Skin epidermis (tissue), 12 donors: ENCODE data around the gene ARFGEF3.

Experiments
- H3K27ac ChIP-seq, 21 experiments: fragments of 200-600 bp; sonication (generic) in 11 of 21; one replicate each; pipeline ENCODE4 v1.5.0; 2020; ENCODE audit warnings: mild to moderate bottlenecking in 3 of 21, inconsistent platforms in 2 of 21, moderate library complexity in 2 of 21
- H3K4me3 ChIP-seq, 7 experiments: fragments of 200-600 bp; sonication (generic) in 2 of 7; one replicate each; pipeline ENCODE4 v1.5.0; 2020; ENCODE audit warnings: inconsistent platforms in 2 of 7, mild to moderate bottlenecking in 2 of 7, moderate library complexity in 1 of 7

ARFGEF3 gene

DNA sequence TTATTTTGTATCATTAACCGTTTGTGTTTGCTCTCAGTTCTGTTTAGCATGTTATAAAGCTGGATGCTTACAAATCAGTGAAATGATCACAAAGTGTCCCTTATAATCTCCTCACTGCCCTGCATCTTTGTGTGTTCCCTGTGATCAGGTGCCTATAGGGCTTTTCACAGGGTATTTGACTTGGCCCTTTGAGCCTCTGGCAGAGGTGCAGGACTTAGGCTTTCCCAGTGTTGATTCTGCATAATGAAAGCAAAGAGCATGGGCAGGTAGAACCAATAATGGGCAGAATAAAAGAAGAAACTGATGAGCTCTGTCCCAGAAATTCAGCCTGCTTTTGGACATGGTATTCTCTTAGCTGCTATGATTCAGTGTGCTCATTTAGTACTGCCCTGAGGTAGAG, 73.5 kb downstream of the ARFGEF3 start:
- Histone ChIP-seq H3K4me3 (no peak overlapping the region), H3K27ac (no peak overlapping the region)

- Histone ChIP-seq H3K27ac (no peak overlapping the region), H3K4me3 (no peak overlapping the region)
Observed at GRCh38 chr6:138235693-138236092, 74.0 kb downstream of the ARFGEF3 start.

- no peak overlapping the region for H3K27ac ChIP-seq
- no peak overlapping the region for H3K4me3 ChIP-seq
Observed at GRCh38 chr6:138237463-138237862, 75.7 kb downstream of the ARFGEF3 start.

- Histone ChIP-seq H3K4me3 (no peak overlapping the region), H3K27ac (no peak overlapping the region)
Observed at GRCh38 chr6:138238368-138238767, 76.6 kb downstream of the ARFGEF3 start.

DNA sequence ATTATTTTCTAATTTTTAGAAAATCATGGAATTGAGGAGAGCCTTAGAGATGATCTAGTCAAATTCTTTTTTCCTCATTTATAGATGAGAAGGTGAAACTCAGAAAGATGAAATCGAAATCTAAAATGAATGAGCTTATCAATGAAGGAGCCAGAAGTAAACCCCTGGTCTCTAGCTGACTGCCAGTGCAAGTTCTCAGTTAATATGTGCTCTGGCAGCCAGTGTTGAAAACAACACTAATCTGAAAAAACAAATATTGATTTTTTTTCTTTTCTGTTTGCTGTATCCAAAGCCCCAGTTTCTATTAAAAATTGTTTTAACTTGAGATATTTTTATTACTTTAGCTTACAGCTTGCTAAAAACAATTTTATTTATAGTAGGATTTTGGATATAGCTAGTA, 78.0 kb downstream of the ARFGEF3 start:
- Histone ChIP-seq H3K27ac (no peak overlapping the region), H3K4me3 (no peak overlapping the region)

GRCh38 chr6:138240476-138241245, 78.9 kb downstream of the ARFGEF3 start:
- H3K27ac ChIP-seq: no peak overlapping the region
- H3K4me3 ChIP-seq: no peak overlapping the region

DNA sequence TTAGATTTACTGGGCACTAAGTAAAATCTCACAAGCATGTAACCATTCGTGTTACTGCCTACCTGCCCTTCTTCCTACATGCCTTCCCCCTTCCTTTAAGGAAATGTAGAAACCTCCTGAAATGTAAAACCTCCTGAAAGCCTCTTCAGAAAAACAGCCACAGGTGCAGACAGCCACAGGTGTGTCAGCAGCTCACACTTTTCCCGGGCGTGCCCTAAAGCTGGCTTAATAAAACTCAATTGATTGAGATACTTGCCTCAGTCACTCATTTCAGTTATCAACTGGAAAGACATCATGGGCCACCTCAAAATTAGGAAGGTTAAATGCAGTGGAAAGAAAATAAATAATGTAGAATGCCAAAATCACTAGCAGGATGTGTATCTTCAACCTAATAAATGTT, 79.6 kb downstream of the ARFGEF3 start:
- no peak overlapping the region for H3K27ac ChIP-seq

GRCh38 chr6:138241934-138242333, 80.2 kb downstream of the ARFGEF3 start:
- no peak overlapping the region for H3K4me3 ChIP-seq
- no peak overlapping the region for H3K27ac ChIP-seq

More for the DNA sequence above, 79.6 kb downstream of the ARFGEF3 start:
- H3K4me3 ChIP-seq: no peak overlapping the region

DNA sequence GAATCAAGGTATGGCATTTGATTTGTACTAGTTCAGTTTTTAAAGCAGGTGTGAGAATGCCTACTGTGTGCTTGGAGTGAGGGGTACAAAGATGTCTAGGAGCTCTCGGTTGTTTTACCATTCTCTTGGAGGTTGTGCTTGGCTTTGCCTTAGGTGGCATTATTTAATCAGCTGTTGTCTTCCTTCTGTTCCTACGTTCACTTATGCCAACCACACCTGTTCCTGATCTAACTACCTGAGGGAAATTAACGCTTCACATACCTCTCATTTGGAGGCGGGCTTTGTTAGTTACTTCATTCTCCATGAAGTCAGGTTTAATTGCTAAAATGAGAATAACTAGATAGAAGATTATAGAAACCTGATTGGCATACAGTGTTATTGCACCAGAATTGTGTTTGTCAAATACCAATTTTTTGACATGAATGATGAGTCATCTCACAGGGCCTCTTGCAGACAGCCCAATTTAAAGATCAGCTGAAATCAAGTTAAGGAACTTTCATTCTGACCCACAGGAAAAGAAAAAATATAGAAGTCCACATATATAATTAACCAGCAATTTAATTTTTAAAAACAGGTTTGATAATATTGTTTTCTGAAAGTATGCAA, 81.4 kb downstream of the ARFGEF3 start:
- Histone ChIP-seq H3K27ac (no peak overlapping the region), H3K4me3 (no peak overlapping the region)

DNA sequence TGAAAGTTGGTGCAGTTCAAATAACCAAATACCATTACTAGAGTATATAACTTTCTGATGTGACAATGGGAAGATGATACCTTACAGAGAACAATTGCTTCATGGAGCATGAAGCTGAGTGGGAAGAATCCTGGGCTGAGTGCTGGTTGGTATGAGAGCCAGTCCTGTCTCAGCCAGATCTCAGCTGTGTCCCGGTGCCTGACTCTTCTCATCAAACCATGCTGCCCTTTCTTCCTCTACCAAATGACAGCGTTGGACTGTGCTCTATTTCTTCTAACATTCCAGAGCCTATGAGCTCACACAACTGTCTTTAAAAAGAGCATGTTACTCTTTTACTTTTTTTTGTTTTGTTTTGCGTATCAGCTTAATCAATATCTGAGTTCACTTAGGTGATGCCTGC, 84.0 kb downstream of the ARFGEF3 start:
- H3K27ac ChIP-seq: no peak overlapping the region
- H3K4me3 ChIP-seq: no peak overlapping the region

GRCh38 chr6:138246650-138247440, 85.1 kb downstream of the ARFGEF3 start:
- Histone ChIP-seq H3K27ac (no peak overlapping the region), H3K4me3 (no peak overlapping the region)

- no peak overlapping the region for H3K4me3 ChIP-seq
- no peak overlapping the region for H3K27ac ChIP-seq
Observed at GRCh38 chr6:138248011-138248410, 86.3 kb downstream of the ARFGEF3 start.

DNA sequence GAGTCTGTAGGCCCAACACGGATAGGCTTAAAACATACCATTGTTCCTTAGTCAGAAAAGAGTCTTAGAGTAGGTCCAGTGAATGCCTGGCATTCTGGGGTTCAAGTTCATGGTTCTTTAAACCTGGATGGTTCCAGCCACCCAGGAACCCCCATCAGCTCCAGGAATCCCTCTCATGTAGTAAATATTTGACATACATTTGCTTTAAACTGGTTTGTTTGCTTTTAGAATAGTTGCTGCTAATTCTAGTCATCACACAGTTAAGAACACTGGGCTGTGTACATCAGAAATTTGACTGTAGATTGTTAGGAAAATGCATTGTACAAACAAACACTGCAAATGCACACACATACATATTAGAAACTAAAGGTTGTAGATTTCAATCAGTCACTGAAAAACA, 87.1 kb downstream of the ARFGEF3 start:
- Histone ChIP-seq H3K27ac (no peak overlapping the region), H3K4me3 (no peak overlapping the region)

GRCh38 chr6:138250053-138250452, 88.3 kb downstream of the ARFGEF3 start:
- H3K27ac ChIP-seq: peak overlapping the region in 3 of 21 experiments; percentile 41 to 71 (median 69)

DNA sequence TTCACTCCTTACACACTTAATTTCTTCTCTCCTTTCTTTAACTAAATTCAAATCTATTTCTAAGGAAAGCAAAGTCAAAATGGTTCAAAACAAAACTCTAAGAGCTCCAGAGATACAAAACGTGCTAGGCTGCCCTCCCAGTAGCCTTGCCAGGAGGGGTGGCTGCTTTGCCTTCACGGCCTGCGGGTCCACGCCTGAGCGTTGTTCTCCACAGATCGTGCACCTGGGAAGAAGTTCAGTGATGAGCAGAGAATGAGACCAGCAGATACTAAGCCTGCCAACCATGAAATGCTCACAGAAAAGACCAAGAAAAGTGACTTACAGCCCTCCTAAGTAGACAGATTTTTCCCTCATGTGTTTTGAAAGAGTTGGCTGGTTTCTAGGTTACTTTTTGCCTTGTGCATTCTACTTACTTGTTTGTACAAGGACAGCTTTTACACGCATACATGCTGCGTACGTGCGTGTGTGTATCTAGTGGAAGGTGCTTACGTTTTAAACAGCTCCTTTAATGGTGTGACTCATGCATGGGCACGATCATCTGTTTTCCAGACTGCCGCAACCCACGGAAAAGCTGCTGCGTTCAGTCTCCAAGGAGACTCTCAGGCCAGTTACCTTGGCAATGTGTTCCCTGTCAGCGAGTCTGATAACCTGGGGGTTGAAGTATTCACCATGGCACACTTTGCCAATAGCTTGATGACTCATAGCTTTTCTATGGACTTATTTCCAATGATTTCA, 88.9 kb downstream of the ARFGEF3 start:
- Histone ChIP-seq H3K27ac (peak overlapping the region in 4 of 21 experiments; percentile 41 to 71 (median 56)), H3K4me3 (no peak overlapping the region)

More at GRCh38 chr6:138250053-138250452, 88.3 kb downstream of the ARFGEF3 start:
- no peak overlapping the region for H3K4me3 ChIP-seq

GRCh38 chr6:138253731-138254130, 92.0 kb downstream of the ARFGEF3 start:
- Histone ChIP-seq H3K27ac (no peak overlapping the region), H3K4me3 (no peak overlapping the region)

DNA sequence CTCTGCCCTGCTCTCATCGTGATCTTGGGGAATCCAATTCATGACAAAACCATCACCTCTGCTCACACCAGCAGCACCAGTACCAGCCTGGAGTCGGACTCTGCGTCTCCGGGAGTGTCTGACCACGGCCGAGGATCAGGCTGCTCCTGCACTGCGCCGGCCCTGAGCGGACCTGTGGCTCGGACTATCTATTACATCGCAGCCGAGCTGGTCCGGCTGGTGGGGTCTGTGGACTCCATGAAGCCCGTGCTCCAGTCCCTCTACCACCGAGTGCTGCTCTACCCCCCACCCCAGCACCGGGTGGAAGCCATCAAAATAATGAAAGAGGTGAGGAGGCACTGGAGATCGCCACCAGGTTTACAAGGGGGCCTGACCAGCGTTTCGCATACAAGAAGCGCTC, 93.7 kb downstream of the ARFGEF3 start:
- H3K4me3 ChIP-seq: no peak overlapping the region
- no peak overlapping the region for H3K27ac ChIP-seq

DNA sequence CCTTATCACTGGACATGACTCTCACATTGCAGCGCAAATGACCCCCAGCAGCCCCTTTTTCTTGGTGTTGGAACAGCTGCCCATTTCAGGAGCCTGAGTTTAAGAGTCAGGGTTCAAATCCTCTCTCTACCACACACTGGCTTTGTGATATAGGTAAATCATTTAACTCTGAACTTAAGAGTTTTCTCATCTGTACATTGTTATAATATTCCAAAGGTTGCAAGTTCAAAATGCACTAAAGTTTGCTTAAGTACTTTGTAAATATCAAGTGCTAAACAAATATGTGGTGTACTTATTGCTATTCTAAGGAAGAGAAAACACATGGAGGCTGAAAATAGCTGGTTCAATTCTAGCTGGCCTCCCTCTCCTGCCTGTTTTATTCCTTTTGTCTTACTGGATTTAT, 95.9 kb downstream of the ARFGEF3 start:
- Histone ChIP-seq H3K27ac (no peak overlapping the region), H3K4me3 (no peak overlapping the region)

DNA sequence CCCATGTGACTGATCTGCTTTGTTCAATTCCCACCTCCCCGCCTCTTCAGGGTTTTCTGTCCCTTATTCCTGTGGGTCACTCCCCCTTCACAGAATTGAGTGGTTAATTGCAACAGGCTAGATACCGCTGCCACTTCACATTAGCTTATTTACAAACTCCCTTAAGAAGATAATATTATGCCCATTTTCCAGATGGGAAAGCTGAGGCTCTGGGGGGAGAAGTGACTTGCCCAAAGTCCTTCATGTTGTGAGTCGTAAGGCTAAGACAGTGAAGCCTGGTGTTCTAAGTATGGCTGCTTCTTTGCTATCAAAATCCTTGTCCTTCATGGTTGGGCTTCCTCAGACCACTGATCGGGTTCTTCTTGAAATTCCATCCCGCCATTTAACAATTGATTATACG, 96.5 kb downstream of the ARFGEF3 start:
- Histone ChIP-seq H3K27ac (no peak overlapping the region), H3K4me3 (no peak overlapping the region)

GRCh38 chr6:138258991-138259390, 97.3 kb downstream of the ARFGEF3 start:
- Histone ChIP-seq H3K4me3 (no peak overlapping the region), H3K27ac (no peak overlapping the region)
